Measurements from ENCODE around the gene CLPTM1L.
"Not testable (repeated sequence)": the region's sequence is repeated elsewhere in the genome, so short reads cannot be mapped to it uniquely, and the experiment has no call there.

CLPTM1L gene

DNA sequence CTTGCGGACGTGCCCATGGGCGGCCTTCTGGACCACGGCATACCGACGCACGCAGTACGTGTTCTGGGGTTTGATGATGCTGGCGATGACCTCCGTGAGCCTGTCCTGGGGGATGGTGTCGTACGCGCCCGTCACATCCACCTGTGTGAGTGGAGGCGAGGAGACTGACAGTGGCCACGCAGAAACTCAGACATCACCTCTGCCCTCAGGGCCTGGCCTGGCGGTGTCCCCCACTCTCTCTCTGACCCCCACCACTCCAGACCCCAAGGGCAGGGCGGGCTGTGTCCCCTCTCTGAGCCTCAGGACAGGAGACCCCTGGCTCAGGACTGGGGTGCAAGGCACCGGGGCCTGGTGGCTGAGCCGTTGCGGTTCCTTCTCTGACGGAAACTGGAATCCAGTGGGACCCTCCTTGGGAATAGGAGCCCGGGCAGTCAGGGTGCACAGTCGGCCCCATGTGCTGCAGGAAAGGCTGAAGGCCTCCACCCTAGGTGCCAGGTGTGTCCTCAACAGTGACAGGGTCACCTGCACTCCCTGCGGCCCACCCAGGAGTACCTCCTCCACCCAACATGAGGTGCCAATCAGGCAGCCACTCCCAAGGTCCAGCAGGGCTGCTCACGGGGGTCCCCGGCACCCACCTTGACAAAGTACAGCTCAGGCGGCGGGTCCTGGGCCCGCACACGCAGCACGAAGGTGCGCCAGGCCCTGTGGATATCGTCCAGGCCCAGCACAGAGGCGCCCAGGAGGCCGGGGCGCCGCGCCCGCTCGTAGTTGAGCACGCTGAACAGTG lies 66.0 kb downstream of the CLPTM1L start:
- no peak overlapping the region for H3K4me3 ChIP-seq (ENCODE audit: low read depth, low read length)

DNA sequence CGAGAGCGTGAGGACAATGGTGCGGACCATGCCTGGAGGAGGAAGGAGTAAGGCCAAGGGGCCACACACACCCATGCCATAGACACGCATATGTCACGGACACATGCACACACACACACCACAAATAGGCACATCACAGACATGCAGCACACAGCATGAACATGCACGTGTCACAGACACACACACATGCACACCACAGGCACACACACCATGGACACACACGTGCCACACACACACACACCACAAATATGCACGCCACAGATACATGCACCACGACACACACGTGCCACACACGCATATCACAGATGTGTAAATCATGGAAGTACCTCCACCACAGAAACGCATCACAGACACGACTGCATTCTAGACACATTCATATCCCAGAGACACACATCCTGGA lies 66.7 kb downstream of the CLPTM1L start:
- H3K4me3 ChIP-seq (ENCODE audit: low read depth, low read length): no peak overlapping the region

DNA sequence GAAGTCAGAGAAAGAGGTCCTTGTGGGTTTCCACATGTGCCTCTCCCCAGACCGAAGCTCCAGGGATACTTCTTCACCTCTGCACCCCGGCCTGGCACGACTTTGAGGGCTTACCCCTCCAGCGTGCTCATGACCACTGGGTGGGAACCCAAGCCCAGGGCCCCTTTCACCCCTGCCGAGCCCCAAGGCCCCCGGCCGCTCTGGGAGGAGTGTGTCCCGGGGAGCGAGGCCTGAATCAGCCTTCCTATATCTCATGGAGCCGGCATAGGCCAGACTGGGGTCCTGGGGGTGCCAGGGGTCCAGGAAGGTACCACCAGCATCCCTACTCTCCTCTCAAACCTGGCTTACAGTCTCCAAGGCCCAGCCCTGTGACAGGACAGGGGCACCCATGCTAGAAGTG lies 67.1 kb downstream of the CLPTM1L start:
- no peak overlapping the region for H3K4me3 ChIP-seq (ENCODE audit: low read depth, low read length)

DNA sequence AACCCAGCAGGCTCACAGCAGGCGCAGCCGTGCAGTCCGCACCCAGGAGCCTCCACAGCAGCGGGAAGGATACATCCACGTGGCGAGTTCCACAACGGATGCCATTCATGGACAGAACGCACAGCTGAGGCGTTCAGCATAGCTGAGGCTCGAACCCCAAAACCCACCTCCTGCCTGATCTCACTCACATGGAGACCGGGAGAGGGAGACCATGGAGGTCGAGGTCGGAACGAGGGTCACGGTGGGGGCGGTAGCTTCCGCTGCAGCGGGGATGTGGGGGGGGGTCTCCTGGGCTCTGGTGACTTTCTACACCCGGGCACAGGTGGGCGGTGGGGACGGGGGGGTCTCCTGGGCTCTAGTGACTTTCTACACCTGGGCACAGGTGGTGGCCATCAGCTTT lies 67.6 kb downstream of the CLPTM1L start:
- no peak overlapping the region for H3K4me3 ChIP-seq (ENCODE audit: low read depth, low read length)

DNA sequence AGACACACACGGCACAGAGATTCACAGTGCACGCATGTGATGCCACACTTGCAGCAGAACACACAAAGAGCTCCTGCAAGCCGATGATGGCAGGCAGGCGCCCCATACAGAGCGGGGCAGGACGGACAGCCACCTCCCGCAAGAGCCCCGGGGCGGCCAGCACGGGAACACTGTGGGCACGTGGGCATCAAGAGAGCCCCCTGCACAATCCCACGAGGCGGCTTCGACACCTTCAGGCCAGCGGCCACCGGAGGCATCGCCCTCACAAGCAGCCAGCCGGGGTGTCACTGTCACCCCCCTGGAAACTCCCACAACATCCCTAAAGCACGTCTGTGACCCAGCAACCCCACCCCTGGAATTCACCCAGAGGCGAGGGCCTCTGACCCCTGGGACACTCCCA lies 68.0 kb downstream of the CLPTM1L start:
- H3K4me3 ChIP-seq (ENCODE audit: low read depth, low read length): no peak overlapping the region

DNA sequence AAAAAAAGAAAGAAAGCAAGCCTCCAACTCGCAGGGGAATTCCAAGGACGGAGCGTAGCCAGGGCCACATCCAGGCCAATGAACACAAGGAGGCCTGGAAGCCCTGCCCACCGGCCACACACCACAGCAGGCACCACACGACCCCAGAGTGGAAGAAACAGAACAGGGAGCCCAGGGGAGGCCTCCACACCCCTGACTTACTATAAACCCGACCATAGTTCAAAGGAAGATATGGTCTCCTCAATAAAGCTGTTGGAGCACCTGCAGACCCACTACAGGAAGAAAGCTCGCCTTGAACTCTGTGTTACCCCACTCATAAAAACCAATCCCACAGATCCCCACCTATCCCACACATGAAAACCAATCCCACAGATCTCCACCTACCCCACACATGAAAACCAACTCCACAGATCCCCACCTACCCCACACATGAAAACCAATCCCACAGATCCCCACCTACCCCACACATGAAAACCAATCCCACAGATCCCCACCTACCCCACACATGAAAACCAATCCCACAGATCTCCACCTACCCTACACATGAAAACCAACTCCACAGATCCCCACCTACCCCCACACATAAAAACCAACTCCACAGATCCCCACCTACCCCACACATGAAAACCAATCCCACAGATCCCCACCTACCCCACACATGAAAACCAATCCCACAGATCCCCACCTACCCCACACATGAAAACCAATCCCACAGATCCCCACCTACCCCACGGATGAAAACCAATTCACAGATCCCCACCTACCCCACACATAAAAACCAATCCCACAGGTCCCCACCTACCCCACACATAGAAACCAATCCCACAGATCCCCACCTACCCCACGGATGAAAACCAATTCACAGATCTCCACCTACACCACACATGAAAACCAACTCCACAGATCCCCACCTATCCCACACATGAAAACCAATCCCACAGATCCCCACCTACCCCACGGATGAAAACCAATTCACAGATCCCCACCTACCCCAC lies 69.2 kb downstream of the CLPTM1L start:
- H3K4me3 ChIP-seq (ENCODE audit: low read depth, low read length): not testable (repeated sequence)

DNA sequence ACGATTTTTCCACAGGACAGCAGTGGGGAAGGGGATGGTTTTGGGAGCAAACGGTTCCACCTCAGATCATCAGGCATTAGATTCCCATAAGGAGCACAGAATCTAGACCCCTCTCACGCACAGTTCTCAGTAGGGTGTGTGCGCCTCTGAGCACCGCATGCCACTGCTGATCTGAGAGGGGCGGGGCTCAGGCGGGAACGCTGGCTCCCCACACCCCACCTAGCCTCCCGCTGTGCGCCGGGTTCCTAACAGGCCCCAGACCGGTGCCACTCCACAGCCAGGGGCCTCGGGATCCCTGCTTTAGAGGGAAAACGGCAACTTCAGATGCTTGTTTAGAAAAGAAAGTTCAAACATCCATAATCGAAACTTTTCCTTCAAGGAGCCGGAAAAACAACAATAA lies 70.4 kb downstream of the CLPTM1L start:
- no peak overlapping the region for H3K4me3 ChIP-seq (ENCODE audit: low read depth, low read length)

DNA sequence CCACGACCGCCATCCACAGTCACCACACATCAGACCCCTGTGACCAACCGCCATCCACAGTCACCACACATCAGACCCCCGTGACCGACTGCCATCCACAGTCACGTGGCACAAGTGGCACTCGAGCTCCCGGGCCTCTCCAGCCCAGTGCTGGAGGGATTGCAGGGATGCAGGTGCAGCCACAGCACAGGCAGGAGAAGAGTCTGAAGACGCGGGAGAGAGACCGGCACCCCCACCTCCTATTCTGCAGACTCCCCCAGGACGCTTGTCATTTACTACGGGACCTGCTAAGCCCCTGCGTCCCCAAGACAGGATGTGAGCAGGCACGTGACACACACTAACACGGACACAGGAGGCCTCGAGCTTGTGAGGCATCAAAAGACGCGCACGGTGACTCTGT lies 71.2 kb downstream of the CLPTM1L start:
- H3K4me3 ChIP-seq (ENCODE audit: low read depth, low read length): no peak overlapping the region

DNA sequence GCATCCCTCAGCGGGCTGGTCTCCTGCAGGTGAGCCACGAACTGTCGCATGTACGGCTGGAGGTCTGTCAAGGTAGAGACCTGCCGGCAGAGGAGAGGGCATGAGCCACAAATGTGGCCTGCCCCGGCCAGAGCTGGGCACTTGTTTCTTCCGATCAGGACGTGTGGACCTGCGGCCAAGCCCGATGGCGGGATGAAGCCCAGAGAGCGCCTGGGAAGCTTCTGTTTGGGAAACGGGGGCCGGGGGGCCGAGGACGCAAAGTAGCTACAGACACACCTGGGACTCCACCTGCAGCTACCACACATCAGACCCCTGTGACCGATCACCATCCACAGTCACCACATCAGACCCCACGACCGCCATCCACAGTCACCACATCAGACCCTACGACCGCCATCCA lies 72.7 kb downstream of the CLPTM1L start:
- H3K4me3 ChIP-seq (ENCODE audit: low read depth, low read length): no peak overlapping the region

DNA sequence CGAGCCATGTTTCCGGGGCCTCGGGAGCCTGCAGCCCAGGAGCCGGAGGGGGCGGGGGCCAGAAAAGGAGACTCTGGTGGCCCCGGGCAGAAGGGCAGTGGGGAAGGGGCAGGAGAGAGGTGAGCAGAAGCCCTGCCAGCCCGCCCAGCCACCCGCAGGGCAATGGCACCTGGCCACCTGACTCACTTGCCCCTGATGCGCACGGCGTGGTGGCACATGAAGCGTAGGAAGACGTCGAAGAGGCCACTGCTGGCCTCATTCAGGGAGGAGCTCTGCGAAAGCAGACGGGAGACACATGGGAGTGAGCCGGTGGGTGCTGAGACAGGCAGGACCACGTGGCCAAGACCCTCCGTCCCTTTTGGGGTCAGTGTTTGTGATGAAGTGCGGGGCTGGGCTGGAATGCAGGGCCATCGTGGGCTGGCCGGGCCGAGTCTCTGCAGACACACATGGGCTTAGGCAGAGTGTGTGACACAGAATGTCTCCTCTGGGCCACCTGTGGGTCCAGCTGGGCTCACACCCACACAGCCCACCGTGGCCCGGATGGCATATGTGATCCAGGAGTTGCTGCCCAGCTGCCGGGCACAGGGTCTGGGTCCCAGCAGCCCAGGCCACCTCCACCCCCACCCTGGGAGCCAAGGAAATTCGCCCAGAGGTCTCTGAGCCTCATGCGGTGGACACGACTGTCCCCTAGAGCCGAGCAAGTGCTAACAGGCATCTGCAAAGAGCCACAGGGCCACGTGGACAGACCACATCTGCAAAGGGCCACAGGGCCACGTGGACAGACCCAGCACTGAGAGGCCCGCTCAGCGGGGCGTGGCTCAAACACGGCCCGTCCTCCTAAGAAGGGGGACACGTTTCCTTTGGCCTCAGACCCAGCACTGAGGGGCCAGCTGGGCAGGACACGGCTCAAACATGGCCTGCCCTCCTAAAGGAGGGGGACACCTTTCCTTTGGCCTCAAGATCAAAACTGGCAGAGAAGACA lies 73.7 kb downstream of the CLPTM1L start:
- H3K4me3 ChIP-seq (ENCODE audit: low read depth, low read length): no peak overlapping the region

DNA sequence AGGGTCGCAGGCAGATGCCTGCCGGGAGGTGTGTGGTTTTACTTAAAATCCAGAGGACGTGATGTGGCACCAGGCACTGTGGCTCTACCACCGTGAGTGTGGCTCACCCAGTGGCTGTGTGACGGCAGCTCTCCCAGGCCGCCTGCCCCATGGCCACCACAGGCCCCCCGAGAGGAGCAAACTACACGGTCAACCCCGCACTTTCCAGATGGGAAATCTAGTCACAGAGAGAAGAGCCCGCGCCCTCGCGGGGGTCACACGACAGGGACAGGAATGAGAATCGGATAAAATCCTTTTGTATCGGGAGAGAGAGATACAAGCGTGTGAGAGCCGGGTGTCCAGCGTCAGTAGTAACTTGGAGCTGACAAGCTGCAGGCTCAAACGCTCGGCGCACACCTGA lies 74.5 kb downstream of the CLPTM1L start:
- no peak overlapping the region for H3K4me3 ChIP-seq (ENCODE audit: low read depth, low read length)

DNA sequence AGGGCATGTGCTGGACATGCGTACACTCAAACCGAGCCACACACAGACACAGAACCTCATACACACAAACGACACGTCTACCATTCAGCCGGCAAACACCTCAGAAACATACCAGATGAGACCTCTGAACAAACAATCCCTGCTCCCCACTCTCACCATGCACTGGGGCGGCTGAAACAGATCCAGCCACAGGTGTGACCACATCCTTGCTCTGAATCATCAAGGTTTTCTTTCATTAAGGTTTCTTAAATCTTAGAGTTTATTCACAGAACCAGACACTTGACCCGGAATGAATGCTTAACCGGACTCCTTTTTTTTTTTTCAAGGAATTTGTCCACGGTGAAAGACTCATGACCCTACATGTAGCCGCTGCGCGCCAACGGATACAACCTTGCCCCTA lies 76.2 kb downstream of the CLPTM1L start:
- no peak overlapping the region for H3K4me3 ChIP-seq (ENCODE audit: low read depth, low read length)

DNA sequence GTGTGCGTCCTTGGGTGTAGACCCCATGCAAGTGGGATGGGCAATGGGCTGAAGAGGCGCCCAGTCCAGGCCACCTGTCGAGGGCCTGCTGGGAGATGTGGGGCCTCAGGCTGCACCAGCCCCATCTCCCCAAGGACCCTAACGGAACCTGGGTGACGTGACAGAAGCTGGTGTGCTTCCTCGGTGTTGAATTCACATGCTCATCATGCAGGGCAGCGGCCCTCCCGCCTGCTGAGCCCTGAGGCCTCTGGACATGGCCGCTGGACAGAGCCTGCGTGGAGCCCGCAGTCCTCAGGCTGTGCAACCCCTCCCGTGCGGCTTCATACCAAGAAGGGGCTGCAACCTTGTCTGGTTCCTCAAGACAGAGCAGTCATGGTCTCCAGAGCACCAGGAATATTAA lies 76.8 kb downstream of the CLPTM1L start:
- H3K4me3 ChIP-seq (ENCODE audit: low read depth, low read length): no peak overlapping the region

Measured in iPS-11a (cell line).